C4-2B (cell line): Measurements from ENCODE around the gene FAM234B.

Experiments used
- CTCF ChIP-seq: fragments of 450-650 bp; conservative IDR thresholded peaks from 2 replicates; pipeline ENCODE4 v1.5.1; 2017; ENCODE audit warnings: mild to moderate bottlenecking
- ZFX ChIP-seq: fragments of 450-650 bp; IDR thresholded peaks from 2 replicates; pipeline ENCODE4 v1.6.1; 2017

DNA sequence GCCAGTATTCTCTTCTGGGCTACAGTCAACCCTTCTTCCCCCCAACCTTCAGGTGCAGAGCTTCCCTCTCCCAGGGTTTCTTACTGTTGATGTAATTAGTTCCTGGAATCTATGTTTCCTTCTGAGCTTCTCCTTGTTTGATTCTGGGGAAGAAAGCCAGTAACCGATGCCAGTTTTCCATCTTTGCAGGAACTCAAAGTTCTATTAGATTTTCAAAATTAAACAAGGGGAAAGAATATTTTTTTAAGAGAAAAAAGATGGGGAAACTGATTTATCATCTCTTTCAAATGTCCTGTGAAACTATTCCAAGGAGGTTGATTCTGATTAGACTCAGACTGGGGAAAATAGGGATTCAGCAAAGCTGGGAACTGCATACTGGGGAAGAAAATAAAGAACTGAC is 17.9 kb upstream of the FAM234B start:
- TF ChIP-seq CTCF (no peak), ZFX (no peak)
